GM13977 (cell line): Measurements from ENCODE around the gene BPNT1.

Experiments
- DNase-seq: peaks from one replicate; pipeline ENCODE4 v3.0.0; 2012; ENCODE audit warnings: low spot score
- CTCF ChIP-seq: IDR thresholded peaks from 2 replicates; pipeline ENCODE4 v1.5.1; 2012; ENCODE audit warnings: mild to moderate bottlenecking, control low read depth; ENCODE audit not compliant: insufficient read depth; ENCODE audit errors: extremely low read depth, missing control alignments
- in situ Hi-C: fragments of 300-500 bp; cut with MboI; formaldehyde crosslinking; loops from one replicate; pipeline ENCODE4 v1.12.0; 2022; ENCODE audit warnings: low sequenced_read_pairs, low pct_unique_long_range_greater_than_20kb, mixed read lengths, inconsistent platforms; ENCODE audit not compliant: unreplicated experiment

BPNT1 gene

GRCh38 chr1:220012259-220012658 lies 77.3 kb downstream of the BPNT1 start:
- TF ChIP-seq CTCF = no peak
- in situ Hi-C loops = no loop called here
- DNase-seq = no peak

- DNase-seq = no peak
- in situ Hi-C loops = no loop called here
- TF ChIP-seq CTCF = no peak
These were observed 78.0 kb downstream of the BPNT1 start for GRCh38 chr1:220011620-220012019.
